CD4-positive, alpha-beta memory T cell (primary cell): ENCODE measurements around the gene CDH5. TPM values are rescaled to one million over a fixed set of nuclear protein-coding genes. Genes with fewer than 3 reads are reported as not detected.

ENCODE experiments used
- CTCF ChIA-PET: fragments of 350-600 bp; sonication (Branson Sonifier 250); formaldehyde crosslinking; loops from one replicate; lab custom pipeline; 2021; ENCODE audit warnings: inconsistent platforms; ENCODE audit not compliant: partially characterized antibody; lab: Charles Lee
- POLR2A ChIA-PET: fragments of 350-600 bp; sonication (Branson Sonifier 250); formaldehyde crosslinking; loops from one replicate; lab custom pipeline; 2021; ENCODE audit not compliant: partially characterized antibody; lab: Charles Lee
- DNase-seq, 5 donors: peaks; one replicate each; pipeline versions ENCODE4 v3.0.0 to v3.0.0-alpha.2; 2020 to 2022; ENCODE audit warnings: mixed read lengths in 1 of 5
- H3K27ac ChIP-seq: one replicate; pipeline ENCODE4 v1.7.0; 2013; ENCODE audit warnings: low read depth, low read length
- H3K27me3 ChIP-seq: 2 replicates; pipeline ENCODE4 v1.7.0; 2013; ENCODE audit warnings: mild to moderate bottlenecking, low read length, moderate library complexity; ENCODE audit not compliant: insufficient read depth
- H3K36me3 ChIP-seq: 2 replicates; pipeline ENCODE4 v1.7.0; 2013; ENCODE audit warnings: mild to moderate bottlenecking, low read length, moderate library complexity; ENCODE audit not compliant: insufficient read depth
- H3K4me1 ChIP-seq: 2 replicates; pipeline ENCODE4 v1.7.0; 2013; ENCODE audit warnings: mild to moderate bottlenecking, low read length, moderate library complexity; ENCODE audit not compliant: insufficient read depth
- H3K4me3 ChIP-seq, 2 donors: one replicate each; pipeline ENCODE4 v1.7.0; 2013; ENCODE audit warnings: low read length in 2 of 2, mild to moderate bottlenecking in 1 of 2
- H3K9me3 ChIP-seq, 2 donors: one replicate each; pipeline ENCODE4 v1.7.0; 2013; ENCODE audit warnings: low read length in 2 of 2, control low read depth in 1 of 2; ENCODE audit not compliant: control insufficient read depth in 1 of 2
- H3K27ac Mint-ChIP-seq, 7 donors: one replicate each; pipeline ENCODE4 v1.8.0; 2020 to 2021; ENCODE audit warnings: mixed read lengths in 7 of 7, mild to moderate bottlenecking in 6 of 7, inconsistent platforms in 3 of 7, moderate library complexity in 3 of 7
- H3K27me3 Mint-ChIP-seq, 2 donors: one replicate each; pipeline ENCODE4 v1.8.0; 2020 to 2021; ENCODE audit warnings: mixed read lengths in 2 of 2
- H3K36me3 Mint-ChIP-seq, 2 donors: one replicate each; pipeline ENCODE4 v1.8.0; 2020 to 2021; ENCODE audit warnings: mixed read lengths in 2 of 2, inconsistent platforms in 1 of 2, mild to moderate bottlenecking in 1 of 2
- H3K4me1 Mint-ChIP-seq, 4 donors: one replicate each; pipeline ENCODE4 v1.8.0; 2020 to 2021; ENCODE audit warnings: mixed read lengths in 4 of 4, mild to moderate bottlenecking in 1 of 4
- H3K4me3 Mint-ChIP-seq, 8 donors: one replicate each; pipeline ENCODE4 v1.8.0; 2020 to 2021; ENCODE audit warnings: mixed read lengths in 8 of 8, mild to moderate bottlenecking in 7 of 8, moderate library complexity in 6 of 8, inconsistent platforms in 3 of 8
- H3K9me3 Mint-ChIP-seq, 8 donors: one replicate each; pipeline ENCODE4 v1.8.0; 2020 to 2021; ENCODE audit warnings: mixed read lengths in 8 of 8, mild to moderate bottlenecking in 5 of 8, inconsistent platforms in 3 of 8, moderate library complexity in 1 of 8
- intact Hi-C: fragments of 100-400 bp; cut with micrococcal nuclease; formaldehyde crosslinking; loops from one replicate; pipeline ENCODE4 v1.15.1; 2023
- polyA plus RNA-seq, 2 donors: library from polyadenylated mRNA; unstranded; fragments of 300-500 nt; fragmentation: Illumina TruSeq; gene quantifications; one replicate each; pipeline ENCODE4 v1.2.3, GENCODE V29; 2021
- total RNA-seq, 2 experiments: library from RNA; stranded (reverse); gene quantifications; one replicate each; pipeline ENCODE4 v1.2.3, GENCODE V29; 2021

The CDH5 gene
- total and polyA plus RNA-seq, 4 experiments from 2014 or later, result not detected

DNA sequence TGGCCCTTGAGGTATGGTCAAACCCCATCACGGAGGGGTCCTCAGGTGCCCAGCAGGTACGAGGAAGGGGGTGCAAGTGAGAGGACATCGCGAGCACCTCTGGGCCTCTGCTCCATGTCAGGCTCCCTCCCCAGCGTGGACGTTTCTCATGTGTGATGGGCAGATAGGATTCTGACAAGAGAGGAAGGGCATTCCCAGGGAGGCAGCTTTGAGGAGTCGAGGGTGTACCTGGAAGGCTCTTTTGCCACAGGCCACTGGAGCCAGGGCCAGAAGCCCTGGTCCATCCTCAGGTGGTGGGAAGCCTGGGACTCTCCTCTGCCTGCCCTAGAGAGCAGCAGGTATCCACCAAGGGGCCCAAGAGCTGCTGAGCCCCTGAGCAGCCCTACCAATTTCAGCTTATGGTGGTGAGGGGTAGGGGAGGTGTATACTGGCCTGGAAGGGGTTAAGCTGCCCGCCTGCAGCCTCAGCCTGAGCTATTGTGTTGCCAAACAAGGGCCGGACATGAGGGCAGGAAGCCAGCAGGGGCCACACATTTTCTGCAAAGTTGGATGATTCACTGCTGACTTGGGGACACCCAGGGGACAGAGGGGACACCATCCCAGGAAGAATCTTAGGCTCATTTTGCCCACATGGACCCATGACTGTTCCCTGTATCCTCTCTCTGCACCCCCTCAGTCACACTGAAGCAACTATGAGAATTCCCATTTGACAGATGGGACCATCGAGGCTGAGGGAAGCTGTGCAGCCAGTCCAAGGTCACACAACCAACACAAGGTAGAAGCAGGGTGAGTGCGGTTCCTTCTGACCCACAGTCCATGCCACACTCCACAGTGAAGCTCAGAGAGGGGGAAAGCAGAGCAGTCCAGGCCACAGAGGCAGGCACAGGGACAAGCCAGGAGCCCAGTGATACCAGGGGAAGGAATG, 1.7 kb downstream of the CDH5 start:
- Mint-ChIP-seq H3K9me3 (peaks cover 0 to 1% (median 0%) of the 10 kb centered on the region in 8 donors), H3K4me3 (no peak overlapping the region), H3K36me3 (no peaks in the 10 kb centered on the region), H3K4me1 (peaks cover 0 to 6% (median 2%) of the 10 kb centered on the region in 4 donors), H3K27me3 (peaks cover 14 to 24% of the 10 kb centered on the region in 2 donors), H3K27ac (peak overlapping the region in 1 of 7 donors; percentile 18)
- Histone ChIP-seq H3K4me3 (no peak overlapping the region), H3K4me1 (no peaks in the 10 kb centered on the region), H3K27ac (no peak overlapping the region), H3K27me3 (peaks cover 9% of the 10 kb centered on the region), H3K9me3 (no peaks in the 10 kb centered on the region), H3K36me3 (no peaks in the 10 kb centered on the region)
- no peak for DNase-seq
- intact Hi-C loops, result no loop called here
- CTCF ChIA-PET, result interaction anchor here (0.9 to 5.0 kb wide), 2 partner anchors 12 to 24 kb away, joined by 4 to 44 read pairs; no protein-coding TSS in a partner anchor
- POLR2A ChIA-PET, result no interaction called here

DNA sequence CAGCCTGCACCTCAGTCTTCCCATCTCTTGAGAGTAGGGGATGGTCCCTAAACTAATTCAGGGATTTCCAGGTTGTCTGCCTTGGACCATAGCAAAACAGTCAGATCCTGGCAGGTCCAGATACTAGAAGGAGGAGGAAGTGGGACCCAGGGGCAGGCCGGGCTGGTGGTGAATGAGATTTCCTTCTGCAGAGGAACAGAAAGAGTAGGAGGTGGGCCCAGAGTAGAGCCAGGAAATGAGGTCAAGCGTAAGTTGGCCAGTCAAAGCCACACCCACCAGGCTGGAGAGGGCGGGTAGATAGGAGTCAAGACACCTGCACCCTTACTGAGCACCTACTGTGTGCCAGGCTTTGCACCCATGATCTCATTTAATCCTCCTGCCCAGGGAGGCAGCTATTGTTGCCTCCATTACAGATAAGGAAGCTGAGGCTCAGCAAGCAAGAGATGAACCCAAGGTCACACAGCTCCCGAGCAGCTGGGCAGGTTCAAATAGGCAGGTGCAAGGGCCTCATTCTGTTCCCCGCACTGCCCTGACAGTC, 2.6 kb downstream of the CDH5 start:
- no peak overlapping the region for H3K4me3 Mint-ChIP-seq
- POLR2A ChIA-PET, result no interaction called here
- H3K4me3 ChIP-seq, result no peak overlapping the region
- no peak overlapping the region for H3K27ac ChIP-seq
- H3K9me3 Mint-ChIP-seq, result no peaks in the 10 kb centered on the region
- no peak overlapping the region for H3K27ac Mint-ChIP-seq
- peaks cover 10 to 16% of the 10 kb centered on the region in 2 donors for H3K27me3 Mint-ChIP-seq
- no peaks in the 10 kb centered on the region for H3K36me3 Mint-ChIP-seq
- peaks cover 0 to 6% (median 2%) of the 10 kb centered on the region in 4 donors for H3K4me1 Mint-ChIP-seq
- CTCF ChIA-PET, result interaction anchor here (5.0 kb wide), 1 partner anchor 12 kb away, joined by 44 read pairs; no protein-coding TSS in a partner anchor
- H3K27me3 ChIP-seq, result peaks cover 4% of the 10 kb centered on the region
- H3K4me1 ChIP-seq, result no peaks in the 10 kb centered on the region
- H3K36me3 ChIP-seq, result no peaks in the 10 kb centered on the region
- H3K9me3 ChIP-seq, result no peaks in the 10 kb centered on the region
- DNase-seq, result no peak
- intact Hi-C loops, result no loop called here

DNA sequence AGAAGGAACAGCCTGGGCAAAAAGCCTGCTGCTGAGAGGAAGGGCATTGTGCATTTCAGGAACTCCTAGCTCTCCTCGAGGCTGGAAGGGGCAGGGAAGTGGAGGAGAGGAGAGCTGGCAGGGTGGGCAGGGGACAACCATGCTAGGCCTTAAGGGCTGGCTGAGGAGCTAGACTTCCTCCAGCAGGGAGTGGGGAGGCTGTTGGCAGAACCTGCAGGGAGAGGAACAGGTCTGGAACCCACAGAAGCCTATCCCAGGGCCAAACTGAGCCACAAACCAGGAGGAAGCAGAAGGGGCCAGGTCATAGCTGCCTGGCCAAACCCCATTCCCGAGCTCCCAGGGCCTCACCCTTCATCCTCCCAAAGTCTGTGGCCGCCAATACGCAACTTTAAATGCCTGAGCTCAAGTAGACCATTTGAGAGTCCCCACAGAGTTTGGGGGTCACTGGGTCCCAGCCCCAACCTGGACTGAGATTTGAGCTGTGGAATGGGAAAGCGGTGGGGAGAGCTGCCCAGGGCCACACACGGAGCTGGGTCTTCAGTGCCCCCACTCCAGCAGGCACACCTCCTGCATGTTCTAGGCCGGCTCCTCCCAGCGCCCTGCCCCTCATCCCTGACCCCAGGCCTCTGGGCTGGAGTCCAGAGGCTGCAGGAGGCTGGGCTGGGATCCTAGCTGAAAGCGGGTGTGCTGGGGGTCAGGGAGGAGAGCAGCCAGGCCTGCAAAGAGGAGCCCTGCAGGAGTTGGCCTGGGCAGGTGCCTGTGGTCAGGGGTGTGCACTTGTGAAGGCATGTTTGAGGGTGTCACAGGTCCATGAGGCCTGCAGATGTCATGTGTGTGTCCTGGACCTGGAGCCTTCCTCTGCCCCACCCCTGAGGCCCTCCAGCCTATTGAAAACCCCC, 4.5 kb downstream of the CDH5 start:
- no peaks in the 10 kb centered on the region for H3K27me3 Mint-ChIP-seq
- no peak overlapping the region for H3K27ac Mint-ChIP-seq

DNA sequence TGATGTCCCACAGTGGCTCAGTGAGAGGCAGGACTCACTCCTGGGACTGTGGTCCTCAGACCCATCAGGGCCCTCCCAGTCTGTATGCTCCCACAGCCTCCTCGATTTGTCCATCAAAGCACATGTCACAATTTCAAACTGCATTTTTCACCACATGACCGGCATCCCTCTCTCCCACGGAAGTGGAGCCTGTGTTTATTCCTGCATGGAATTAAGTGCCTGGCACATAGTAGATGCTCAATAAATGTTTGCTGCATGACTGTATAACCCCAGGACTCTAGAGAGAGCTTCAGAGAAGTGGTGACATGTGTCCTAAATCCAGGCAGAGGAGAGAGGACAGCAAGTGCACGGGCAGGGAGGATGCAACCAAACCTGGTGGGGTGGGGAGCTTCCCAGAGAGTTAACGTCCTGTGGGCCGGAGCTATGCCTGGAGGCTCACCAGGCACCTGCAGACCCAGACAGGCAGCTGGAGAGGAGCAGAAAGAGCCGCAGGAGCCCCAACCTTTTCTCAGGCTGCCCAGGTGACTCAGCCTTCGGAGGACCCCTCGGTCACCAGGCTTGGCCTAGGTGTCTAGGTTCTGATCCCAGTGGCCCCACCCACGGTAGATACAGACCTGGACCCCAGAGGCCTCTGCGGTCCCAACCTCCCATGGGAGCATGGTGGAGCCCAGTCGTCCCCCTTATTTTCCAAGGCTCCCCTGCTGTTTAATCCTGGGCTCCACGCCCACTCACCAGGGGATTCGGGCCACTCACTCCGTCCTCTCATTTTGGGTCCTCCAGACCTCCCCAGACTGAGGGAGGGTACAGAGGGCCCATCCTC, 5.8 kb downstream of the CDH5 start:
- Histone ChIP-seq H3K4me3 (no peak overlapping the region), H3K27ac (no peak overlapping the region), H3K9me3 (no peaks in the 10 kb centered on the region), H3K27me3 (no peaks in the 10 kb centered on the region), H3K36me3 (no peaks in the 10 kb centered on the region), H3K4me1 (no peaks in the 10 kb centered on the region)
- Mint-ChIP-seq H3K9me3 (no peaks in the 10 kb centered on the region), H3K27ac (no peak overlapping the region), H3K36me3 (no peaks in the 10 kb centered on the region), H3K27me3 (peaks cover 0 to 2% of the 10 kb centered on the region in 2 donors), H3K4me1 (peaks cover 0 to 4% (median 0%) of the 10 kb centered on the region in 4 donors), H3K4me3 (no peak overlapping the region)
- ChIA-PET POLR2A (no interaction called here), CTCF (no interaction called here)
- DNase-seq, result no peak
- intact Hi-C loops, result no loop called here

More for the DNA sequence above, 4.5 kb downstream of the CDH5 start:
- H3K4me3 Mint-ChIP-seq, result no peak overlapping the region
- intact Hi-C loops, result no loop called here
- H3K36me3 ChIP-seq, result no peaks in the 10 kb centered on the region
- no peak overlapping the region for H3K27ac ChIP-seq
- no peaks in the 10 kb centered on the region for H3K9me3 ChIP-seq
- no peaks in the 10 kb centered on the region for H3K9me3 Mint-ChIP-seq
- POLR2A ChIA-PET, result no interaction called here
- H3K4me1 Mint-ChIP-seq, result peaks cover 0 to 4% (median 0%) of the 10 kb centered on the region in 4 donors
- no peaks in the 10 kb centered on the region for H3K36me3 Mint-ChIP-seq
- H3K4me3 ChIP-seq, result no peak overlapping the region
- no peaks in the 10 kb centered on the region for H3K27me3 ChIP-seq
- CTCF ChIA-PET, result interaction anchor here (0.8 to 0.9 kb wide), 2 partner anchors 16 to 29 kb away, joined by 3 read pairs; no protein-coding TSS in a partner anchor
- no peak for DNase-seq
- H3K4me1 ChIP-seq, result no peaks in the 10 kb centered on the region

DNA sequence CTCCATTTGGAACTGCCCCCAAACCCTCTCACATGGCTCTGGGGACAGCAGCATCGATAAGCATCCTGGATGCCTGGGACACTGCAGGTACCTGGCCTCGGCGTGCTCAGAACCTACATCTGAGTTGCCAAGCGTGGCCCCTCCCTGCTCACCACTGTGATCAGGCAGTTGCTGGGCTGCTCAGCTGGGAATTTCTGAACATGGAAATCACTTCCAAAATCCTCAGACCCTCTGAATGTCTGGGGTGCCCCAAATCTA, 6.3 kb downstream of the CDH5 start:
- no peaks in the 10 kb centered on the region for H3K36me3 Mint-ChIP-seq
- peaks cover 0 to 2% of the 10 kb centered on the region in 2 donors for H3K27me3 Mint-ChIP-seq
- peaks cover 0 to 4% (median 0%) of the 10 kb centered on the region in 4 donors for H3K4me1 Mint-ChIP-seq
- H3K36me3 ChIP-seq, result no peaks in the 10 kb centered on the region
- intact Hi-C loops, result no loop called here
- no peaks in the 10 kb centered on the region for H3K27me3 ChIP-seq
- H3K9me3 Mint-ChIP-seq, result no peaks in the 10 kb centered on the region
- H3K27ac ChIP-seq, result no peak overlapping the region
- POLR2A ChIA-PET, result no interaction called here
- no peak overlapping the region for H3K4me3 Mint-ChIP-seq
- H3K27ac Mint-ChIP-seq, result no peak overlapping the region
- no peaks in the 10 kb centered on the region for H3K4me1 ChIP-seq
- H3K4me3 ChIP-seq, result no peak overlapping the region
- no peaks in the 10 kb centered on the region for H3K9me3 ChIP-seq
- CTCF ChIA-PET, result no interaction called here
- DNase-seq, result no peak

DNA sequence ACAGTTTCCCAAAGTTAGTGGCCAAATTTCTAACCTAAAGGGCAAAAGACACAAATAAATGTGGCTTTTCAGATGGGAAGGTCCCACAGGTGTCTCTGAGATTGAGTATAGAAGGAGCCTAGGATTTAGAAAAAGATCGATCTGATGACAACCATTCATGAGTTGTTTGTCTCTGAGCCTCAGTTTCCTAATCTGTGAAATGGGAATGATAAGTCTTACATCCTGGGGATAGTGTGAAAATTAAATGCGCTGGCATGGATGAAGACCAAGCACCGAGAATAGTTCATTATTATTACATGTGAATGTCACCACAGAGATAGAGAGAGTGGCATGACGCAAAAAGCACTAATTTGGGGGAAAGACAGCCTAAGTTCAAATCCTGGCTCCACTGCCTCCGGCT, 7.2 kb downstream of the CDH5 start:
- ChIA-PET CTCF (no interaction called here), POLR2A (no interaction called here)
- DNase-seq, result no peak
- H3K4me3 Mint-ChIP-seq, result no peak overlapping the region
- H3K27ac Mint-ChIP-seq, result no peak overlapping the region
- no peaks in the 10 kb centered on the region for H3K4me1 ChIP-seq
- H3K4me1 Mint-ChIP-seq, result peaks cover 0 to 4% (median 0%) of the 10 kb centered on the region in 4 donors
- intact Hi-C loops, result no loop called here
- H3K27ac ChIP-seq, result no peak overlapping the region
- H3K4me3 ChIP-seq, result no peak overlapping the region
- peaks cover 0 to 2% of the 10 kb centered on the region in 2 donors for H3K27me3 Mint-ChIP-seq
- H3K27me3 ChIP-seq, result no peaks in the 10 kb centered on the region
- no peaks in the 10 kb centered on the region for H3K9me3 Mint-ChIP-seq
- no peaks in the 10 kb centered on the region for H3K36me3 ChIP-seq
- H3K36me3 Mint-ChIP-seq, result no peaks in the 10 kb centered on the region
- no peaks in the 10 kb centered on the region for H3K9me3 ChIP-seq
